ENCODE results near the gene COMMD6. TPM values are rescaled to one million over a fixed set of nuclear protein-coding genes. Genes with fewer than 3 reads are reported as not detected.

COMMD6 gene
- total and polyA plus RNA-seq, 2 of the 13 experiments (the other 11 are each of a cell fraction or from before 2014, with no cell fraction given): 97.0 to 164 TPM

DNA sequence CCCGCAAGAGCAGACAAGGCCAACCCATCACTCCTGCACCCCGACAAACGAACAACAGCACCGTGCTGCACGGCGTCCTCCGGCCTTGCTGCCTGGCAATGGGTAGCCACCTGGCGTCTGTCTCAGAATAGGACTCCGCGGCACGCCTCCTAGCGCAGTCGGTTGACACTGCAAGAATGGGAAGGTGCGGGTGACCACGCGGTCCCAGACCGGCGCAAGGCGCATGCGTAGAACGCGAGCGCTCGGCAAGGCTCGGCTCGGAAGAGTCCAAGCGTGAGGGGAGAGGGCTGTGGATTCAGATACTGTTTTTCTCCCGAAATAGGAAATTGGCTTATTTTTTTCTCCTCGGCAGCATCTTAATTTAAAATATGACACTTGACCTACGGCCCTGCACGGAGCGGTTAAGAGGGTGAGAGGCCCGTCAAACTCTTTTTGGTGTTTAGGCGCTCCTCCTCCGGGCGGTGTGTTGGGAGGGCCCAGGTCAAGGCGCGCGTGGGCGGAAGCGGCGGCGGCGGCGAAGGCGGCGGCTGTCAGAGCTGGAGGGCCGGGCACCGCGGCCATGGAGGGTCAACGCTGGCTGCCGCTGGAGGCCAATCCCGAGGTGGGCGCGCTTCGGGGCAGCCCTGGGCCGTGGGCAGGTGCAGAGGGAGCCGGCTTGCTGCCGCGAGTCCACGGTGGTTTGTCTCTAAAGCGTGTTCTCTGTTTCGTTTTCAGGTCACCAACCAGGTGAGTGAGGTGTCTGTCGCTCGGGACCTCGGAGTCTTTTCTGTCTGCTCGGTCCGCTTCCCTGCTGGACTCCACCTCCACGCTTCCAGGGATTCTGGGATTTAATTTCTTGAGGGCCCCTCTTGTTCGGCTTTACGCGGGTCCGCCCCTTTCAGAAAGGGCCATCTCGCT is 11.9 kb upstream of the COMMD6 start, which contains the start of gene UCHL3 (continued):
- TF ChIP-seq, protein P1, sequence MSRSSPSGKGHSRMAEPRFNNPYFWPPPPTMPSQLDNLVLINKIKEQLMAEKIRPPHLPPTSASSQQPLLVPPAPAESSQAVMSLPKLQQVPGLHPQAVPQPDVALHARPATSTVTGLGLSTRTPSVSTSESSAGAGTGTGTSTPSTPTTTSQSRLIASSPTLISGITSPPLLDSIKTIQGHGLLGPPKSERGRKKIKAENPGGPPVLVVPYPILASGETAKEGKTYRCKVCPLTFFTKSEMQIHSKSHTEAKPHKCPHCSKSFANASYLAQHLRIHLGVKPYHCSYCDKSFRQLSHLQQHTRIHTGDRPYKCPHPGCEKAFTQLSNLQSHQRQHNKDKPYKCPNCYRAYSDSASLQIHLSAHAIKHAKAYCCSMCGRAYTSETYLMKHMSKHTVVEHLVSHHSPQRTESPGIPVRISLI (CRISPR knock-in tag; IDR thresholded peaks at IDR 0.05; ENCODE audit: borderline replicate concordance): peak; percentile 22; the same call in 1 of the 2 replicates
- TF ChIP-seq SALL2 (CRISPR knock-in tag; IDR thresholded peaks at IDR 0.05): peak; percentile 46; the same call in 1 of the 2 replicates
- peak; percentile 76 for TF ChIP-seq SMAD3 (CRISPR knock-in tag; IDR thresholded peaks at IDR 0.05)
- no peak for TF ChIP-seq ZNF615 (CRISPR knock-in tag; IDR thresholded peaks at IDR 0.05; ENCODE audit: borderline replicate concordance)
- TF ChIP-seq, protein P2, sequence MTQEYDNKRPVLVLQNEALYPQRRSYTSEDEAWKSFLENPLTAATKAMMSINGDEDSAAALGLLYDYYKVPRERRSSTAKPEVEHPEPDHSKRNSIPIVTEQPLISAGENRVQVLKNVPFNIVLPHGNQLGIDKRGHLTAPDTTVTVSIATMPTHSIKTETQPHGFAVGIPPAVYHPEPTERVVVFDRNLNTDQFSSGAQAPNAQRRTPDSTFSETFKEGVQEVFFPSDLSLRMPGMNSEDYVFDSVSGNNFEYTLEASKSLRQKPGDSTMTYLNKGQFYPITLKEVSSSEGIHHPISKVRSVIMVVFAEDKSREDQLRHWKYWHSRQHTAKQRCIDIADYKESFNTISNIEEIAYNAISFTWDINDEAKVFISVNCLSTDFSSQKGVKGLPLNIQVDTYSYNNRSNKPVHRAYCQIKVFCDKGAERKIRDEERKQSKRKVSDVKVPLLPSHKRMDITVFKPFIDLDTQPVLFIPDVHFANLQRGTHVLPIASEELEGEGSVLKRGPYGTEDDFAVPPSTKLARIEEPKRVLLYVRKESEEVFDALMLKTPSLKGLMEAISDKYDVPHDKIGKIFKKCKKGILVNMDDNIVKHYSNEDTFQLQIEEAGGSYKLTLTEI (CRISPR knock-in tag; conservative IDR thresholded peaks at IDR 0.05): no peak
- TF ChIP-seq, protein P3, sequence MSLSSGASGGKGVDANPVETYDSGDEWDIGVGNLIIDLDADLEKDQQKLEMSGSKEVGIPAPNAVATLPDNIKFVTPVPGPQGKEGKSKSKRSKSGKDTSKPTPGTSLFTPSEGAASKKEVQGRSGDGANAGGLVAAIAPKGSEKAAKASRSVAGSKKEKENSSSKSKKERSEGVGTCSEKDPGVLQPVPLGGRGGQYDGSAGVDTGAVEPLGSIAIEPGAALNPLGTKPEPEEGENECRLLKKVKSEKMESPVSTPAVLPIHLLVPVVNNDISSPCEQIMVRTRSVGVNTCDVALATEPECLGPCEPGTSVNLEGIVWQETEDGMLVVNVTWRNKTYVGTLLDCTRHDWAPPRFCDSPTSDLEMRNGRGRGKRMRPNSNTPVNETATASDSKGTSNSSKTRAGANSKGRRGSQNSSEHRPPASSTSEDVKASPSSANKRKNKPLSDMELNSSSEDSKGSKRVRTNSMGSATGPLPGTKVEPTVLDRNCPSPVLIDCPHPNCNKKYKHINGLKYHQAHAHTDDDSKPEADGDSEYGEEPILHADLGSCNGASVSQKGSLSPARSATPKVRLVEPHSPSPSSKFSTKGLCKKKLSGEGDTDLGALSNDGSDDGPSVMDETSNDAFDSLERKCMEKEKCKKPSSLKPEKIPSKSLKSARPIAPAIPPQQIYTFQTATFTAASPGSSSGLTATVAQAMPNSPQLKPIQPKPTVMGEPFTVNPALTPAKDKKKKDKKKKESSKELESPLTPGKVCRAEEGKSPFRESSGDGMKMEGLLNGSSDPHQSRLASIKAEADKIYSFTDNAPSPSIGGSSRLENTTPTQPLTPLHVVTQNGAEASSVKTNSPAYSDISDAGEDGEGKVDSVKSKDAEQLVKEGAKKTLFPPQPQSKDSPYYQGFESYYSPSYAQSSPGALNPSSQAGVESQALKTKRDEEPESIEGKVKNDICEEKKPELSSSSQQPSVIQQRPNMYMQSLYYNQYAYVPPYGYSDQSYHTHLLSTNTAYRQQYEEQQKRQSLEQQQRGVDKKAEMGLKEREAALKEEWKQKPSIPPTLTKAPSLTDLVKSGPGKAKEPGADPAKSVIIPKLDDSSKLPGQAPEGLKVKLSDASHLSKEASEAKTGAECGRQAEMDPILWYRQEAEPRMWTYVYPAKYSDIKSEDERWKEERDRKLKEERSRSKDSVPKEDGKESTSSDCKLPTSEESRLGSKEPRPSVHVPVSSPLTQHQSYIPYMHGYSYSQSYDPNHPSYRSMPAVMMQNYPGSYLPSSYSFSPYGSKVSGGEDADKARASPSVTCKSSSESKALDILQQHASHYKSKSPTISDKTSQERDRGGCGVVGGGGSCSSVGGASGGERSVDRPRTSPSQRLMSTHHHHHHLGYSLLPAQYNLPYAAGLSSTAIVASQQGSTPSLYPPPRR (CRISPR knock-in tag; IDR thresholded peaks at IDR 0.05; ENCODE audit: borderline replicate concordance): no peak
- TF ChIP-seq ZNF777 (CRISPR knock-in tag; IDR thresholded peaks at IDR 0.05): no peak
- TF ChIP-seq MED8 (CRISPR knock-in tag; IDR thresholded peaks at IDR 0.05; ENCODE audit: insufficient replicate concordance): no peak
- TF ChIP-seq NFIB (CRISPR knock-in tag; IDR thresholded peaks at IDR 0.05; ENCODE audit: borderline replicate concordance): no peak
- TF ChIP-seq, protein P4, sequence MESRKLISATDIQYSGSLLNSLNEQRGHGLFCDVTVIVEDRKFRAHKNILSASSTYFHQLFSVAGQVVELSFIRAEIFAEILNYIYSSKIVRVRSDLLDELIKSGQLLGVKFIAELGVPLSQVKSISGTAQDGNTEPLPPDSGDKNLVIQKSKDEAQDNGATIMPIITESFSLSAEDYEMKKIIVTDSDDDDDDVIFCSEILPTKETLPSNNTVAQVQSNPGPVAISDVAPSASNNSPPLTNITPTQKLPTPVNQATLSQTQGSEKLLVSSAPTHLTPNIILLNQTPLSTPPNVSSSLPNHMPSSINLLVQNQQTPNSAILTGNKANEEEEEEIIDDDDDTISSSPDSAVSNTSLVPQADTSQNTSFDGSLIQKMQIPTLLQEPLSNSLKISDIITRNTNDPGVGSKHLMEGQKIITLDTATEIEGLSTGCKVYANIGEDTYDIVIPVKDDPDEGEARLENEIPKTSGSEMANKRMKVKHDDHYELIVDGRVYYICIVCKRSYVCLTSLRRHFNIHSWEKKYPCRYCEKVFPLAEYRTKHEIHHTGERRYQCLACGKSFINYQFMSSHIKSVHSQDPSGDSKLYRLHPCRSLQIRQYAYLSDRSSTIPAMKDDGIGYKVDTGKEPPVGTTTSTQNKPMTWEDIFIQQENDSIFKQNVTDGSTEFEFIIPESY (CRISPR knock-in tag; IDR thresholded peaks at IDR 0.05): no peak; the same call in 1 of the 2 replicates
- no peak for TF ChIP-seq HOXA9 (CRISPR knock-in tag; IDR thresholded peaks at IDR 0.05; ENCODE audit: borderline replicate concordance)
- TF ChIP-seq, protein P5, sequence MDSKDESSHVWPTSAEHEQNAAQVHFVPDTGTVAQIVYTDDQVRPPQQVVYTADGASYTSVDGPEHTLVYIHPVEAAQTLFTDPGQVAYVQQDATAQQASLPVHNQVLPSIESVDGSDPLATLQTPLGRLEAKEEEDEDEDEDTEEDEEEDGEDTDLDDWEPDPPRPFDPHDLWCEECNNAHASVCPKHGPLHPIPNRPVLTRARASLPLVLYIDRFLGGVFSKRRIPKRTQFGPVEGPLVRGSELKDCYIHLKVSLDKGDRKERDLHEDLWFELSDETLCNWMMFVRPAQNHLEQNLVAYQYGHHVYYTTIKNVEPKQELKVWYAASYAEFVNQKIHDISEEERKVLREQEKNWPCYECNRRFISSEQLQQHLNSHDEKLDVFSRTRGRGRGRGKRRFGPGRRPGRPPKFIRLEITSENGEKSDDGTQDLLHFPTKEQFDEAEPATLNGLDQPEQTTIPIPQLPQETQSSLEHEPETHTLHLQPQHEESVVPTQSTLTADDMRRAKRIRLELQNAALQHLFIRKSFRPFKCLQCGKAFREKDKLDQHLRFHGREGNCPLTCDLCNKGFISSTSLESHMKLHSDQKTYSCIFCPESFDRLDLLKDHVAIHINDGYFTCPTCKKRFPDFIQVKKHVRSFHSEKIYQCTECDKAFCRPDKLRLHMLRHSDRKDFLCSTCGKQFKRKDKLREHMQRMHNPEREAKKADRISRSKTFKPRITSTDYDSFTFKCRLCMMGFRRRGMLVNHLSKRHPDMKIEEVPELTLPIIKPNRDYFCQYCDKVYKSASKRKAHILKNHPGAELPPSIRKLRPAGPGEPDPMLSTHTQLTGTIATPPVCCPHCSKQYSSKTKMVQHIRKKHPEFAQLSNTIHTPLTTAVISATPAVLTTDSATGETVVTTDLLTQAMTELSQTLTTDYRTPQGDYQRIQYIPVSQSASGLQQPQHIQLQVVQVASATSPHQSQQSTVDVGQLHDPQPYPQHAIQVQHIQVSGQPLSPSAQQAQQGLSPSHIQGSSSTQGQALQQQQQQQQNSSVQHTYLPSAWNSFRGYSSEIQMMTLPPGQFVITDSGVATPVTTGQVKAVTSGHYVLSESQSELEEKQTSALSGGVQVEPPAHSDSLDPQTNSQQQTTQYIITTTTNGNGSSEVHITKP (CRISPR knock-in tag; IDR thresholded peaks at IDR 0.05; ENCODE audit: low read depth): peak; percentile 99
- peak; percentile 38; the same call in 1 of the 2 replicates for TF ChIP-seq MAFF (IDR thresholded peaks at IDR 0.05; ENCODE audit: low read depth, low read length)

Data from HepG2 (cell line).